ENCODE results near the gene CREB3L2. TPM values are rescaled to one million over a fixed set of nuclear protein-coding genes. Genes with fewer than 3 reads are reported as not detected.
"Not testable (repeated sequence)": the region's sequence is repeated elsewhere in the genome, so short reads cannot be mapped to it uniquely, and the experiment has no call there.

CREB3L2 gene
- total RNA-seq, 4 donors from 2014 or later: 2.8 to 12.0 (median 5.4) TPM

GRCh38 chr7:137909042-137909441, 92.8 kb downstream of the CREB3L2 start:
- Histone ChIP-seq H3K36me3 (peaks cover 0 to 36% of the 10 kb centered on the region in 2 donors), H3K27ac (no peak overlapping the region), H3K27me3 (no peaks in the 10 kb centered on the region), H3K4me1 (no peaks in the 10 kb centered on the region), H3K9me3 (no peaks in the 10 kb centered on the region), H3K4me3 (no peak overlapping the region)
- no peak for DNase-seq
- in situ Hi-C loops (cut with MboI; ENCODE audit: low sequenced_read_pairs in 4 of 4) (loop anchor here (5.0 kb wide), 2 partner anchors 98 to 103 kb away; no protein-coding TSS in a partner anchor), intact Hi-C loops (cut with DNase I; ENCODE audit: low total_unique reads) (no loop called here)
- TF ChIP-seq POLR2A (IDR thresholded peaks at IDR 0.05) (no peak), CTCF (IDR thresholded peaks at IDR 0.05 in 4 of 5, conservative IDR thresholded peaks at IDR 0.05 in 1 of 5) (no peak)
- ATAC-seq: no peak

- peaks cover 0 to 38% of the 10 kb centered on the region in 2 donors for H3K36me3 ChIP-seq
- in situ Hi-C loops (cut with MboI; ENCODE audit: low sequenced_read_pairs in 4 of 4): loop anchor here (5.0 kb wide), 2 partner anchors 99 to 104 kb away; no protein-coding TSS in a partner anchor
Measured at GRCh38 chr7:137908106-137908505, 93.8 kb downstream of the CREB3L2 start.

GRCh38 chr7:137906636-137907035, 95.2 kb downstream of the CREB3L2 start:
- peaks cover 0 to 34% of the 10 kb centered on the region in 2 donors for H3K36me3 ChIP-seq
- ATAC-seq; H3K27ac ChIP-seq; H3K9me3 ChIP-seq; H3K4me1 ChIP-seq; H3K4me3 ChIP-seq; H3K27me3 ChIP-seq; DNase-seq; intact Hi-C loops (cut with DNase I; ENCODE audit: low total_unique reads): not testable (repeated sequence)
- in situ Hi-C loops (cut with MboI; ENCODE audit: low sequenced_read_pairs in 4 of 4): loop anchor here (5.0 kb wide), 2 partner anchors 101 to 106 kb away; no protein-coding TSS in a partner anchor

More at GRCh38 chr7:137908106-137908505, 93.8 kb downstream of the CREB3L2 start:
- no peaks in the 10 kb centered on the region for H3K27me3 ChIP-seq
- H3K27ac ChIP-seq: no peak overlapping the region
- no peak for DNase-seq
- H3K9me3 ChIP-seq: no peaks in the 10 kb centered on the region
- no peak for ATAC-seq
- intact Hi-C loops (cut with DNase I; ENCODE audit: low total_unique reads): no loop called here
- no peak overlapping the region for H3K4me3 ChIP-seq
- H3K4me1 ChIP-seq: peaks cover 0 to 3% of the 10 kb centered on the region in 2 donors
- TF ChIP-seq CTCF (IDR thresholded peaks at IDR 0.05 in 4 of 5, conservative IDR thresholded peaks at IDR 0.05 in 1 of 5): no peak
- TF ChIP-seq POLR2A (IDR thresholded peaks at IDR 0.05): no peak

- no peak for TF ChIP-seq CTCF (IDR thresholded peaks at IDR 0.05 in 4 of 5, conservative IDR thresholded peaks at IDR 0.05 in 1 of 5)
- TF ChIP-seq POLR2A (IDR thresholded peaks at IDR 0.05): no peak
Measured at GRCh38 chr7:137904833-137905232, 97.1 kb downstream of the CREB3L2 start.

GRCh38 chr7:137903382-137904169, 98.3 kb downstream of the CREB3L2 start:
- DNase-seq (peak; percentile 44 to 56), ATAC-seq (peak; percentile 68 to 77)

More at GRCh38 chr7:137904833-137905232, 97.1 kb downstream of the CREB3L2 start:
- Histone ChIP-seq H3K4me1 (peaks cover 4 to 10% of the 10 kb centered on the region in 2 donors), H3K9me3 (no peaks in the 10 kb centered on the region), H3K4me3 (no peak overlapping the region), H3K27ac (no peak overlapping the region), H3K36me3 (peaks cover 0 to 38% of the 10 kb centered on the region in 2 donors), H3K27me3 (no peaks in the 10 kb centered on the region)
- DNase-seq (no peak), ATAC-seq (no peak)
- in situ Hi-C loops (cut with MboI; ENCODE audit: low sequenced_read_pairs in 4 of 4) (loop anchor here (5.0 kb wide), 3 partner anchors 102 to 253 kb away; no protein-coding TSS in a partner anchor), intact Hi-C loops (cut with DNase I; ENCODE audit: low total_unique reads) (loop anchor here (5.0 kb wide), 1 partner anchor 832 kb away; no protein-coding TSS in a partner anchor)

More at GRCh38 chr7:137903382-137904169, 98.3 kb downstream of the CREB3L2 start:
- Histone ChIP-seq H3K4me3 (no peak overlapping the region), H3K4me1 (peaks cover 14 to 21% of the 10 kb centered on the region in 2 donors), H3K36me3 (peaks cover 0 to 38% of the 10 kb centered on the region in 2 donors), H3K9me3 (no peaks in the 10 kb centered on the region), H3K27ac (no peak overlapping the region), H3K27me3 (no peaks in the 10 kb centered on the region)
- in situ Hi-C loops (cut with MboI; ENCODE audit: low sequenced_read_pairs in 4 of 4) (loop anchor here in 1 of 4 donors (5.0 kb wide), 1 partner anchor 251 kb away; no protein-coding TSS in a partner anchor), intact Hi-C loops (cut with DNase I; ENCODE audit: low total_unique reads) (loop anchor here (1.0 to 5.0 kb wide), 2 partner anchors 106 to 834 kb away; no protein-coding TSS in a partner anchor)
- TF ChIP-seq CTCF (IDR thresholded peaks at IDR 0.05 in 4 of 5, conservative IDR thresholded peaks at IDR 0.05 in 1 of 5): peak; percentile 78 to 92 (median 86)
- no peak for TF ChIP-seq POLR2A (IDR thresholded peaks at IDR 0.05)
